GM19455 (cell line): ENCODE results near the gene FAM43B.
"Not testable (repeated sequence)": the region's sequence is repeated elsewhere in the genome, so short reads cannot be mapped to it uniquely, and the experiment has no call there.

Experiments
- ATAC-seq: cut with Tn5 transposase; IDR thresholded peaks from one replicate; pipeline ENCODE4 v1.9.1; 2021; ENCODE audit not compliant: unreplicated experiment

The FAM43B gene, protein sequence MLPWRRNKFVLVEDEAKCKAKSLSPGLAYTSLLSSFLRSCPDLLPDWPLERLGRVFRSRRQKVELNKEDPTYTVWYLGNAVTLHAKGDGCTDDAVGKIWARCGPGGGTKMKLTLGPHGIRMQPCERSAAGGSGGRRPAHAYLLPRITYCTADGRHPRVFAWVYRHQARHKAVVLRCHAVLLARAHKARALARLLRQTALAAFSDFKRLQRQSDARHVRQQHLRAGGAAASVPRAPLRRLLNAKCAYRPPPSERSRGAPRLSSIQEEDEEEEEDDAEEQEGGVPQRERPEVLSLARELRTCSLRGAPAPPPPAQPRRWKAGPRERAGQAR

DNA sequence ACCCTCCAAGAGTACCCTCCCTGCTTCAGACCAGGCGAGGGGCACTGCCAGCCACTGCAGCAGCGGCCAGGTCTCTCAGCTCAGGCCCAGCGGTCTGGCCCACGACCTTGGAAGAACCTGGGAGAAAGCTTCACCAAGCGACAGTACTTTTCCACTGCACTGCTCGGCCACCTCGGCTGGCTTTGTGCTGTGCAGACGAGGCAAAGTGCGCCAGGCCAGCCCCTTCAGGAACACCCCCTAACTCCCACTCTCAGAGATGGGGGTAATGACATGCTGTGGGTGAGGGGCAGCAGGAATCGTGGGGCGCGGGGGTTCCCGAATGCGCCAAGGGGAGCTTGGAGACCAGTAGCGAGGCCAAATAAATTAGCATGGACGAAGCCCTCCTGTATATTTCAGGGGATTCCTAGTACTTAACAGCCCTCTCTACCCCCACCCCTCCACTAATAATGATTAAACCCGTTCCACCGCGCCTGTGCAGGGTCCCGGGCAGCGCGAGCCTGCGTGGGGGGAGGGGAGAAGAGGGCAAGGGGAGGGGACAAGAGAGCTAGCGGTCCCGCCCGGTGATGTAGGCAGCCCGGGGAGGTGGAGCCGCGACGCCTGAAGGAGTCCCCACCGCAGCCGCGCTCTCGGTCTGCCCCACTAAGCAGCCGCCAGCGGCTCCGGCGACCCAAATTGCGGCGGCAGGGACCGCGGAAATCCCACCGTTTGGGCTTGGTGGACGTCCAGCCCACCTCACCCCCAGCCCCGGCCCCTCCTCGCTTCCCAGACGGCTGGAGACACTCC lies at the start of gene FAM43B:
FAM43B (plus strand) TSS at position 629 of the 783 bp plus-strand sequence. CDS start 401 bp downstream, outside the sequence.
- ATAC-seq = no peak

DNA sequence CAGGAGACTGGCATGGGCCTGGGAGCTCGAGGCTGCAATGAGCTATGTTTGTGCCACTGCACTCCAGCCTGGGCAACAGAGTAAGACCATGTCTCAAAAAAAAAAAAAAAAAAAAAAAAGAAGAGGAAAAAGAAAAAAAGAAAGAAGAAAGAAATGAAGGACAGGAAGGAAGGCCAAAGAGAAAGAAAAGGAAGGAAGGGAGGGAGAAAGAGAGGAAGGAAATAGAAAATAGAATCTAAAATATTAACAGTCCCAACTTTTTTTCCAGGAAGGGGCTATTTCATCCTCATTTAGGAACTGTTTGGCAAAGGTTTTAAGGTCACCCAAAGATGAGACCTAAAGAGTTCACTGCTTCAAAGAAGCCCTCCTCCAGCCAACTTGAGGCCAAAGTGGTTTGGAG lies 46.9 kb upstream of the FAM43B start:
- no peak for ATAC-seq

DNA sequence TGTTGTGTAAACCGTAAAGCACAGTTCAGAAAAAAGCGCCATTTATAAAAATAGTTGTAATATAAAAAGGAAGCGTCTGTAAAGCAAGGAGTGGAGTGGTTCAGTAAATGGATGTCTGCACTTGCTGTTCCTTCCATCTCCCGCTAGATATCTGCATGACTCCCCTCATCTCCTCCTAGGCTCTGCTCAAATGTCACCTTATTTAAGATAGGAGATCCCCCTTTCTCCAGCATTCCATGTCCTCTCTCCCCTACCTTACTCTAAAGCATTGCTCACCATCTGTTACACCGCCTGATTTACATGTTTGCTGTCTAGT lies 45.2 kb upstream of the FAM43B start:
- ATAC-seq = no peak

DNA sequence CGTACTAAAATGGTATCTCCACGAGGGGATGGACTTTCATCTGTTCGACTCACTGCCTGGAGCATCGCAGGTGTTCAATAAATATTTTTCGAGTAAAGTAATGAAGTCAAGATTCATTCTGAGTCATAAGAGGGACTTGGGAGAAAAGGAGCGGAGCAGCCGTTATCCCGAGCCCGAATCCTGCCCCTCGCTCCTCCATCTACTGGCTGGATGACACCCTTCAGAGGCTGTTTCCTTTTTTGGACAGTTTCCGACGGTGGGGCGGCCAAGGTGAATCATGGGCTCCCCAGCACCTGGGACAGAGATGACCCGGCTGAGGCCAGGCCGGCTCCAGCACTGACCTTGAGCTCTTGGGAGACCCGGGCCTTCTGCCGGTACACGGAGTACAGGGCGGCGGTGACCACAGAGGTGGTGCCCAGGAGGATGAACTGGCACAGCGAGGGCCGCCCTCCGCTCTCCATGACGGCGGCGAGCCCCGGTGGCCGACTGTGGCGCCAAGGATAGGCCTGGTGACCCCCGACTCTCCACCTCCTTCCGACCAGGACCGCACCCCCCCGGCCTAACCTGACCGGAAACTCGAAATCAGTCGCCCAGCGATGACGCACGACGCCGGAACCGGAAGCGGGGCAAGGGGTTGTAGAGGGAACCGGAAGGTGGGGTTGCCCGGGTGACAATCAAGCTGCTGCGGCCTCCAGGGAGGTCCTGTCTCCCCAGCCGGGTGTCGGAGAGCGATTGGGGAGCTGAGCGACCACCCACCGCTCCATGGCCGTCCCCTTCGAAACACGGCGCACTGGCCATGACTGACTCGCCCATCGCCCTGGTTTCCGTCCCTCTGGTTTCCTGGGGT lies 44.6 kb upstream of the FAM43B start, which contains the start of gene MUL1:
MUL1 (minus strand) TSS at position 588 of the 847 bp plus-strand sequence; CDS start at position 461, 127 bp downstream.
- ATAC-seq = peak; percentile 92

DNA sequence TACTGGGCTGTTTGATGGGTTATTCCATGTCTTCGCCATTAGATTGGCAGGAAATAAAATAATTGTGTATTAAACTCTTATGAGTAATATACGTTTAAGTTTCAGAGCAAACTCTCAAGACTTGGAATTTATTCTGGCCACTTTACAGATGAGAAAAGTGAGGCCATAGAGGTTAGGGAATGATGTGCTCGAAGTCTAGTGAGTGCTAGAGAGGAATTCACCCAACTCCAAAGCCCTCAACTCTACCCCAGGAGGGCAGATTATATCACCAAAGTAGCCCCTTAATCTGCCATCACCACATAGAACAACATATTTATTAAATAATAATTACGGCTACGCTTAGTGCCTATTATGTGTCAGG lies 44.0 kb upstream of the FAM43B start:
- no peak for ATAC-seq

DNA sequence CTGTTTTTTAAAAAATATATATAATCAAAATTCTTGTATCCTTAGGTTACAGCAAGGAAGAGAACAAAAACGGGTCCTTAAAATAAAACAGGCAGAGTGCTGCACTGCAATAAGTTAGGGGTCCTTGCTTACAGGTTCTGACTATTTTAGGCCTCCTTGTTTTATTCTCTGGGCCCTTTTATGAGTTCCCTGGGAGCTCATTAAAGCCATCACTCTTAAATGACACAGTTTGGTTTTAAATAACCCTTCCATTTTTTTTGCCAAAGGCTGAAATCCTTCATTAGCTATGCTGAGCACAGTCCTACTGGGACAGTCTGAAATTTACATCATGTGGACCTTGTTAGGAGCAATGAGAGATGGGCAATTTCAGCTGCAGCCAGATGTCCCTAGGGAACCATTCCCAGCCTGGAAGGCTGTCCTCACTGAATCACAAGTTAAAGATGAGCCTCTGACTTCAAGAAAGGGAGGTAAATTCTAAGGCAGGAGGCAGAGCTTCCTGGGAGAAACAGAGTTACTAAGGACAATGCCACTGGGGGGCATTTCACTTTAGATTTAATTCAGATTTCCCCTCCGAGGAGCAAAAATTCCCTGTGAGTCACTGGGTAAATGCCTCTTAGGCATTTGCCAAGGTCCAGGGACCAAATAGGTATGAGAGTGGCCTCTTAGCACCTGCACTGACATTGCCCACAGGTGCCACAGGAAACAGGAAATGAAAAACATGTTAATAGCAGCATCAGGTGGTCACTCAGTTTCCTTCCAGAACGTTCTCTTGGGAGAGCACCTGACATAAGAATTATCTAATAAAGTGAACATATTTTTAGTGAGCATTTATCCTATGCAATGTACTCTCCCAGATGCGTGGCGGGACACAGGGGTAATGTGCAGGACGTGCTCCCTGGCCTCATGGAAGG lies 40.6 kb upstream of the FAM43B start:
- no peak for ATAC-seq

DNA sequence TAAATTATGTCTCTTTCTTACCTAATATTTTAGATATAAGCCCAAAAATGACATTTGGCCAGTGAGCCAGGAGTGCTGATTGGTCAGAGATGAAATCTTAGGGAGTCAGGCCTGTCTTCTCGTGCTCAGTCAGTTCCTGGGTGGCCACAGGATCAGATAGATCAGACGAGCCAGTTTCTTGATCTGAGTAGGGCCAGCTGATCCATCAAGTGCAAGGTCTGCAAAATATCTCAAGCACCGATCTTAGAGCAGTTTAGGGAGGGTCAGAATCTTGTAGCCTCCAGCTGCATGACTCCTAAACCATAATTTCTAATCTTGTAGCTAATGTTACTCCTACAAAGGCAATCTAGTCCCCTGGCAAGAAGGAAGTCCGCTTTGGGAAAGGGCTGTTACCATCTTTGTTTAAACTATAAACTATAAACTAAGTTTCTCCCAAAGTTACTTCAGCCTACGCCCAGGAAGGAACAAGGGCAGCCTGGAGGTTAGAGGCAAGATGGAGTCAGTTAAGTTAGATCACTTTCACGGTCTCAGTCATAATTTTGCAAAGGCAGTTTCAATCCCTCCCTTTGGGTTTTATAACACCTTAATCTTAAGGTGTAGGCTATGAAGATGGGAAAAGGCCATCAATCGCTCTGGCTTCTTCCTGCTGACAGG lies 32.6 kb upstream of the FAM43B start:
- not testable (repeated sequence) for ATAC-seq

DNA sequence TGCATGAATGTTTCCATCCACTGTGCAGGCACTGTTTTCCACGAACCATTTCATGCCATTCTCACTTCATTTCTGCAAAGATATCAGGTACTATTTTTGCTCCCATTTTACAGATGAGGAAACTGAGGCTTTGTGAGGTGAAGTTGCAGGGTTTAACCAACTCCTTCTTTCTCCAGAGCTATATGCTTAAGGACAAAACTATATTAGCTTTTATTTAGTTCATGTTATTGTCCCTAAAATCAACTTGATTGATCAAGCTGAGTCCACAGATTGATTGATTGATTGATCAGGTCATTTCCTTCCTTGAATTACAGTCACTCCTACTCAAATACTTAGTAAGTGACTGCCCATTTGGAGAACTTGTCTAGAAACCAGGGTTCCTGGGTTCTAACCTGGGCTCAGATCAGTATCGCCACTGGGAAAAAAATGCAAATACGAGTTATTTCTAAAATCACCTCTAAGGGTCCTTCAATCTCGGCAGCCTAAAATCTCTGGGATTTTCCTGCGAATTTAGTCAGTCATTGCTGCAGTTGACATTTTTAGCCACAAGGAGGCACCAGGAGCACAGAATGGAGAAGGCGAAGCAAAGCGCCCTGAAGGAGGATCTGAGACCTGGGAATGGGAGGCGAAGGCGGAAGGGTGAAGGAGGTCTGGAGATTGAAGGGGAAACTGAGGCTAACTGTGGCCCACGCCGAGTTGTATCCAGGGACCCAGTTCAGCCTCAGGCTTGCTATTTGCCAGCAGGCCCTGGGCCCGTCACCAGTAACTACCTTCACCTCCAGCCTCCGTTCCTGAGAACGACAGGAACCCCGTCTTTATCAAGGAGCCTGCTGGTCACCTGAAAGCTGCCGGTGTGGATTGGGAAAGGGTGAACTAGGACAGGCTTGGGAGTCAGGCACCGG lies 30.2 kb upstream of the FAM43B start:
- ATAC-seq = no peak

DNA sequence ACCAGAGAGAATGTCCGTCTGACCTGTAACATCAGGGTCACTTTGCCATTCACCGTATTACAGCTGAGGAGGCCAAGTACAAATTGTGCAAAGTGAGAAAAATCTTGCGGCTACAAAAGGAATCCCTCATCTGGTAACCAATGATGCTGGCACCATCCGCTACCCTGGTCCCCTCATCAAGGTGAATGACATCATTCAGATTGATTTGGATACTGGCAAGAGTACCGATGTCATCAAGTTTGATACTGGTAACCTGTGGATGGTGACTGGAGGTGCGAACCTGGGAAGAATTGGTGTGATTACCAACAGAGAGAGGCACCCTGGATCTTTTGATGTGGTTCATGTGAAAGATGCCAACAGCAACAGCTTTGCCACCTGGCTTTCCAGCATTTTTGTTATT lies 26.1 kb upstream of the FAM43B start:
- ATAC-seq = no peak

DNA sequence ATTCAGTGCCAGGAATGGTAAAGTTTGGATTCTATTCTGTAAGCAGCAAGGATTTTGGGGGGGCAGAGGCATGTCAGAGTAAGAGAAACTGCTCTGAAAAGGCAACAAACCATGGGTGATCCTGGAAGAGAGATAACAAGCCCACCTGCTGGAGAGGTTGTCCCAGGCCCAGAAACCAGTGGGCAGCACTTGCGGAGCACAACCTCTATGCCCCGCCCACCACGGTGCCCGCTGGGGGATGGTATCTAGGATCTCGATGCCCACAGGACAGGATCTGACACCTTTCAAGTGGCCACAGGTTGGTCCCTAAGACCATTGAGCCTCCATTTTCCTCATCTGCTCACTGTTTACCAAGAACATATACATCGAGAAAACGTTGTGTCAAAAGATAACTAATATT lies 24.2 kb upstream of the FAM43B start:
- ATAC-seq = no peak

DNA sequence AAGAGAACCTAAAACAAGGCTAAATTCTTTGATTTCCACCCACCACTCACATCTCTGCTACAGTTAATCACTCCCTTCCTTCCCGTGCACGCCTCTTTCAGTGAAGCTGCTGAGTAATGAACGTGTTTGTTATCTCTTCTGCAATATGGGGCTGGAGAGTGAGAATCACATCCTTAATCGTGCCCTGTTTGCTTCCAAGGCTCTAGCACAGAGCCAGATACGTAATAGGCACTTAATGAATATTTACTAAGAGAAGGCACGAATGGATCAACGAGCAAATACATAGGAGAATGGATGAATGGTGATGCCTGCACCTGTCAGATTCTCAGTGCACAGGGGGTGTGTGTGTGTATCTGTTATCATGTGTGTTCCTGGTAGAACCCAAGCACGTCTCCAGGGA lies 22.1 kb upstream of the FAM43B start:
- no peak for ATAC-seq

DNA sequence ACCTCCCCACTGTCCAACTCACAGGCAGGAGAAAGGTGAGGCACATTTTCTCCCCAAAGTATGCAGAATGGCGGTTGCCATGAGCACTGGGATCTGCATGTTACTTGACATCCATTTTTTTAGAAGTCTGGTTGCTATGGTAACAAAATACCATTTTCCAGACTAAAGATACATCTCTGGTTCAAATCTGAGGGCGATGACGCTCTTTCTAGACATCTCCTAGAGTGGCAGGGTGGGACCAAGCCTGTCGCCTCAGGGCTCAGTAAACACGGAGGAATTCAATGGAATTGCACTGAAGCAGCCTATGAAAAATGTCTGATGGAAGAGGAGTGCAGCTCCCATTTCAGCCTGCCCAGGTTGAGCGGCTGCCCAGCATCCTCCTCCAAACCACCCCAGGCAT lies 21.5 kb upstream of the FAM43B start:
- ATAC-seq = no peak

DNA sequence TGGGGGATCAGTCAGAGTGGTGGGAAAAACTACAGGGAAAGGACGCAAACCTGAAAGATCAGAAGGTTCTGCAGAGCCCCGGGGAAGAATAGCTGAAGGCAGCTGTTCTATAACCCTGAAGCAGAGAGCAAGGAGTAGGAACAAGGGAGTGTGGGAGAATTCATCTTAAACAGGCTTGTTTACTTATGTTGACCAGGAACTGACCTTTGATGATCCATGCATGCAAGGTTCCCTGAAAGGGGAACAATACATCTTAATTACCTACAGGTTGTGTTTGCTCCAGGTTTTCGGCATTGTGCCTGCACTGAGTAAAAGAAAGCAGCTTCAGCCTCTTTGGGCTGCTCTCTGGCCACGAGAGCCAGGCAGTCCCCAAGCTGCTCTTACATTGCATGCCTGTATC lies 18.7 kb upstream of the FAM43B start:
- no peak for ATAC-seq

DNA sequence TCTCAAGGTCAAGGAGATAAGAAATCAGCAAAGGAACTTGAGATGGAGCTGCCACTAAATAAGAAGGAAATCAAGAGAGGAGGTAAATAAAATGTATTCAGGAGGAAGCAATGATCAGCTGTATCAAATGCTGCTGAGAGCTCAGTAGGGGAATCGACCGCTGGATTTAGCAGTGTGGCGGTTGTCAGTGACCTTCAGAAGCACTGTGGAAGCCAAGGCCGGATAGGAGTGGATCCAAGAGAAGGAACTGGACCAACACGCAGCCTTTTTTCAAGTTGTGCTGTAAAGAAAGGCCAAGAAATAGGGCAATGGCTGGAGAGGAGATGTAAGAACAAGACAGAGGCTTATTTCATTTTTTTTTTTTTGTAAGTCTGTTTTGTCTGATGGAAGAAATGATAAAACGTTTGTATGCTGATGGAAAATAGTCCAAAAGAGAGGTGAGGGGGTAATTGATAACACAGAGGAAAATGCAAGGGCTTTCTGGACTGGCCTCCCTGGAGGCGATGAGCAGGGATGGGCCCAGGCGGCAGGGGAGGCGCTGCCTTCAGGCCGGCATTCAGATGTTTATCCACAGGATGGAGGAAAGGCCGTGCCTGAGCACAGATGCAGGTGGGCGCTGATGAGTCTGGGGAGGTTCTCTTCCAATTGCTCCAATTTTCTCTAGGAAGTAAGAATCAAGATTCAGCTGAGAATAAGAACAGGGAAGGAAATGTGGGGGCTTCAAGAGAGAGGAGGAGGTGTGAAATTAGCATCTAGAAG lies 17.5 kb upstream of the FAM43B start:
- no peak for ATAC-seq

DNA sequence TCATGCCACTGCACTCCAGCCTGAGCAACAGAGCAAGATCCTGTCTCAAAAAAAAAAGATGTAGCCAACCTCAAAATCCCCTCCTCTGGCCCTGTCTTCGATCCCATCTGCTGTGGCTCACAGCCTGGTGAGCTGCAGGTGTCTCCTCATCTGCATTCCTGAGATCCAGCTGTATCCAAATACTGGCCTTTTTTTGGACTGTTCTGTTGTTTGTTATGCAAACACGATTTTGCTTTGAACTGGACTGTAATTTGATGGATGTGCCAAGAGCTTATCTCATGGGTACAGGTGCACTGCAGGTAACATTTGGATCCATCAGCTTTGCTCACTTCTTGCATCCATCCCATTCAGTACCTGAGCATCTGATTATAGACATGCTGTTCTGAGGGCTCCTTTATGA lies 14.1 kb upstream of the FAM43B start:
- no peak for ATAC-seq

DNA sequence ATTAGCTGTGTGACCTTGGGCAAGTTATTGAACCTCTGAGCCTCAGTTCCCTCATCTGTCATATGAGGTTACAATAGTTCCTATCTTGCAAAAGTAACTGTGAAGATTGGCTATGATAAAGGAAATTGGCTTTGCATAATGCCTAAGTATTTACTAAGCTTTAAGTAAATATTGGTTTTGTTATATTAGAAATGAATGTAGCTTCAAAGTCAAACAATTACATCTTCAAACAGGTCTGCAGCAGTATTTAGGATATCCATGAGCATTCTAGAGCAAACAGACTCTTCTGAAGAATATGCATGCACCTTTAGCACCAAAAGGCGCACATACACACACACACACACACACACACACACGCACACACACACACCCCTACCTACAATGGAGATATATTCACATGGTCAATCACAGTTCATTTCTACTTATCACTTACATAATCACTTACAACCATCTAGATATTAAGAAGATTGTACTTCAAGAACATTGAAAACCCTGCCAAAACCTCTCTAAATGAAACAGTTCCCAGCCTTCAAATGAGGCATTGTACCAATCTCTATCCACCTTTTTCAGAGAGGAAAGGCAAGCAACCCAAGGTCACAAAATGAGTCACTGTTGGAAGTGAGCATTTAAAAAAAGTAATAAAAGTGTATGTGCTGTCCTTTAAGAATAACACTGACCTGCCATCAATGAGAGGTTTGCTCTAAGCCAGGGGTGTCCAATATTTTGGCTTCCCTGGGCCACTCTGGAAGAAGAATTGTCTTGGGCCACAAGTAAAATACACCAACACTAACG lies 13.4 kb upstream of the FAM43B start:
- ATAC-seq = no peak

DNA sequence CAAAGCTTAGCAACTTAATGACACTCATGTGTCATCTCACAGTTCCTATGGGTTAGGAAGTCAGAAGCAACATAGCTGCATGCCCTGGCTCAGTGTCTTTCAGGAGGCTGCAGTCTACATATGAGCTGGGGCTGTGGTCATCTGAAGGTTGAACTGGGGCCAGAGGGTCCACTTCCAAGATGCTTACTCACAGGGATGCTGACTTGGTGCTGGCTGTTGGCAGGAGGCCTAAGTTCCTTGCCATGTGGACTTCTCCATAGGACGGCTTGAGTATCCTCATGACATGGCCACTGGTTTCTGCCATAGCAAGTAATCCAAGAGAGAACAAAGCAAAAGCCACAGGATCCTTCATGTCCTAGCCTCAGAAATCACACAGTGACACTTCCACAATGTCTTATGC lies 12.1 kb upstream of the FAM43B start:
- no peak for ATAC-seq

DNA sequence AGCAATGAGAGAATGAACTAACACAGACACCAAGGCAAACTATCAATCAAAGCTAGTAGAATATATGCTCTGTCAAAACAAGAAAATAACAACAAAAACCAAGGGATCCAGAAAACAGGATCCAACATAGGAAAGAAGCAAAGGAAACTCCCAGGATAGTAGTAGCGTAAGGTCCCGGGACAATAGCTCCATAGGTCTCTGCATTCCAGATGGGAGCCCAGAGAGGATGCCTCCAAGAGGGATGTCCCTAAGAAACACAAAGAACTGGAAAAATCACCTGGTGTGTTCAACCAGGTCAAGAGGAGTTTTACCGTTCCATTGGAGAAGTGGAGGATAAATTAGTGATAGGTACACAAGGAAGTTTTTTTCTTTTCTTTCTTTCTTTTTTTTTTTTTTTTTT lies 5.7 kb upstream of the FAM43B start:
- ATAC-seq = no peak
